Right lobe of liver (tissue), 4 donors: Measurements from ENCODE around the gene SUSD5.

Source experiments
- CTCF ChIP-seq, 4 donors: fragments of 200-600 bp in 3 of 4; fragments of 450-650 bp in 1 of 4; IDR thresholded peaks; one replicate each; pipeline versions ENCODE4 v1.5.1 to v1.8.0; 2016 to 2022; ENCODE audit warnings: antibody characterized with exemption in 4 of 4, mild to moderate bottlenecking in 2 of 4
- POLR2A ChIP-seq: fragments of 450-650 bp; IDR thresholded peaks from one replicate; pipeline ENCODE4 v1.6.1; 2017; ENCODE audit warnings: antibody characterized with exemption, mild to moderate bottlenecking
- donor health status: DM: no; HTN: no; CAD: no.
- donor health status: DM: no; HTN: no; CAD: no.
- donor health status: DM: no; HTN: yes; CAD: no.

GRCh38 chr3:33179132-33179531 lies 39.5 kb downstream of the SUSD5 start:
- no peak for TF ChIP-seq CTCF (IDR thresholded peaks at IDR 0.05)
- no peak for TF ChIP-seq POLR2A
